Spleen (tissue), 7 donors: Measurements from ENCODE around the gene ARHGAP25.

Experiments
- CTCF ChIP-seq, 11 experiments: fragments of 200-600 bp in 7 of 11; fragments of 450-650 bp in 4 of 11; sonication (generic) in 4 of 11; IDR thresholded peaks in 8 of 11; conservative IDR thresholded peaks in 3 of 11; 1 replicate in 7 of 11; 2 replicates in 4 of 11; pipeline versions ENCODE4 v1.4.0 to v1.8.0; 2016 to 2021; ENCODE audit warnings: antibody characterized with exemption in 11 of 11, inconsistent platforms in 4 of 11, mild to moderate bottlenecking in 1 of 11
- POLR2A ChIP-seq, 3 donors: fragments of 450-650 bp; IDR thresholded peaks; one replicate each; pipeline ENCODE4 v1.5.1; 2017; ENCODE audit warnings: antibody characterized with exemption in 3 of 3, mild to moderate bottlenecking in 1 of 3
- donor health status: DM: no; HTN: no; CAD: no; lungs with moderate emphysema.
- donor health status: DM: no; HTN: no; CAD: no.
- donor health status: DM: no; HTN: no; CAD: no.

- TF ChIP-seq CTCF (IDR thresholded peaks at IDR 0.05 in 8 of 11, conservative IDR thresholded peaks at IDR 0.05 in 3 of 11) (no peak), POLR2A (IDR thresholded peaks at IDR 0.05) (no peak)
Measured at GRCh38 chr2:68855550-68855949, 120.9 kb downstream of the ARHGAP25 start.
